Testis (tissue), 3 donors: ENCODE data around the gene JAKMIP1. TPM values are rescaled to one million over a fixed set of nuclear protein-coding genes. Genes with fewer than 3 reads are reported as not detected.

Experiments used
- DNase-seq: peaks from one replicate; pipeline ENCODE4 v3.0.0-alpha.2; 2019
- H3K27ac ChIP-seq, 2 donors: fragments of 200-600 bp; sonication (generic); one replicate each; pipeline ENCODE4 v1.5.1; 2019
- H3K27me3 ChIP-seq: fragments of 200-600 bp; sonication (generic); one replicate; pipeline ENCODE4 v1.5.1; 2019
- H3K36me3 ChIP-seq: fragments of 200-600 bp; sonication (generic); one replicate; pipeline ENCODE4 v1.5.1; 2017; ENCODE audit warnings: low read depth; ENCODE audit errors: missing control alignments
- H3K4me1 ChIP-seq: fragments of 200-600 bp; sonication (generic); one replicate; pipeline ENCODE4 v1.5.1; 2019
- H3K4me3 ChIP-seq, 2 donors: fragments of 200-600 bp; sonication (generic); one replicate each; pipeline ENCODE4 v1.5.1; 2017 to 2019
- H3K9me3 ChIP-seq: fragments of 200-600 bp; sonication (generic); one replicate; pipeline ENCODE4 v1.5.1; 2017
- POLR2A ChIP-seq: fragments of 450-650 bp; IDR thresholded peaks from one replicate; pipeline ENCODE4 v1.6.1; 2017; ENCODE audit warnings: antibody characterized with exemption, mild to moderate bottlenecking, moderate library complexity
- WGBS, 2 donors: methylation state at CpG; one replicate each; pipeline ENCODE4 v1.1.5; 2018; 5-methylcytosine and 5-hydroxymethylcytosine counted together
- intact Hi-C: fragments of 100-400 bp; cut with DNase I; formaldehyde crosslinking; loops from one replicate; pipeline ENCODE4 v1.15.1; 2023; ENCODE audit warnings: low total_unique reads
- polyA plus RNA-seq: library from polyadenylated mRNA; stranded (reverse); fragments of 350-450 nt; fragmentation: Illumina TruSeq; extraction: RNeasy Lipid Tissue Mini Kit (QIAGEN cat#74804); gene quantifications from one replicate; pipeline ENCODE4 v1.2.3, GENCODE V29; 2014; ENCODE audit warnings: low read depth, low replicate concordance; ENCODE audit not compliant: insufficient read depth
- total RNA-seq, 2 donors: library from RNA; depleted of rRNA; stranded (reverse); fragments of >200 nt; gene quantifications; one replicate each; pipeline ENCODE4 v1.2.3, GENCODE V29; 2016
- TF ChIP-seq, protein P1 (sequence below), 3 experiments: fragments of 450-650 bp in 2 of 3; fragments of 200-600 bp in 1 of 3; sonication (generic) in 1 of 3; IDR thresholded peaks; one replicate each; pipeline ENCODE4 v1.5.1; 2016 to 2019; ENCODE audit warnings: antibody characterized with exemption in 3 of 3, mild to moderate bottlenecking in 2 of 3, moderate library complexity in 1 of 3

Gene JAKMIP1
- total and polyA plus RNA-seq, 3 donors from 2014 or later = 10.7 to 18.1 (median 15.2) TPM

DNA sequence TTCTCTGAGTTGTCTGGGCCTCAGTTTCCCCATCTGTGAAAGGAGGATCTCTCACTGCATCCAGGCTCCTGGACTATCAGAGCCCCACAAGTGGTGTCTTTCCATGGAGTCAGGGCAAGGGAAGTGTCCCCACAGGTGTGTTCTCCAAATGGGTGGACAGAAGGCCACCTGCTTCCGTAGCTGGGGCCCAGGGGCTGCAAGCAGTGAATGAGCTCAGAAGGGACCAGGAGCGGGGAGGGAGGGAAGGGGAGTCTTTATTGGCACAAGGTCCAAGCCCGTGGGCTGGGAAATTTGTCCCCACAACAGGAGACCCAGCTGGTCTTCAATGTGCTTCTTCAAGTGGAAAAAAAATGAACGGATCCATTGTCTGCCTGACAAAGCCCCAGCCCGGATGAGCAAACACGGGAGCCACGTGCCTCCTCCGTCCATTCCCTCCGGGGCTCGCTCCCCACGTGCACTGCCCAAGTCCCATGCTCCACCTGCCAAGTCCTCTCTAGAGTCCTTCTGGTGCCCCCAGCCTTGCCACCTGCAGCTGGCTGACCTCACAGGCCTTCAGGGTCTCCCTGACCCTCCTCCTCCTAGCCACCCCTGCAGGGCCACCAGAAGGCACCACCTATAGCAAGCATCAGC lies 72.0 kb downstream of the JAKMIP1 start:
- TF ChIP-seq, protein P1, sequence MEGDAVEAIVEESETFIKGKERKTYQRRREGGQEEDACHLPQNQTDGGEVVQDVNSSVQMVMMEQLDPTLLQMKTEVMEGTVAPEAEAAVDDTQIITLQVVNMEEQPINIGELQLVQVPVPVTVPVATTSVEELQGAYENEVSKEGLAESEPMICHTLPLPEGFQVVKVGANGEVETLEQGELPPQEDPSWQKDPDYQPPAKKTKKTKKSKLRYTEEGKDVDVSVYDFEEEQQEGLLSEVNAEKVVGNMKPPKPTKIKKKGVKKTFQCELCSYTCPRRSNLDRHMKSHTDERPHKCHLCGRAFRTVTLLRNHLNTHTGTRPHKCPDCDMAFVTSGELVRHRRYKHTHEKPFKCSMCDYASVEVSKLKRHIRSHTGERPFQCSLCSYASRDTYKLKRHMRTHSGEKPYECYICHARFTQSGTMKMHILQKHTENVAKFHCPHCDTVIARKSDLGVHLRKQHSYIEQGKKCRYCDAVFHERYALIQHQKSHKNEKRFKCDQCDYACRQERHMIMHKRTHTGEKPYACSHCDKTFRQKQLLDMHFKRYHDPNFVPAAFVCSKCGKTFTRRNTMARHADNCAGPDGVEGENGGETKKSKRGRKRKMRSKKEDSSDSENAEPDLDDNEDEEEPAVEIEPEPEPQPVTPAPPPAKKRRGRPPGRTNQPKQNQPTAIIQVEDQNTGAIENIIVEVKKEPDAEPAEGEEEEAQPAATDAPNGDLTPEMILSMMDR (IDR thresholded peaks at IDR 0.05) = no peak
- TF ChIP-seq POLR2A = no peak
- H3K4me3 ChIP-seq = no peak overlapping the region
- WGBS, 2 donors = 60 to 84% methylated on average over 9 to 11 of the region's 11 CpGs
- no peak overlapping the region for H3K27ac ChIP-seq
- intact Hi-C loops = no loop called here
- no peaks in the 10 kb centered on the region for H3K9me3 ChIP-seq
- H3K36me3 ChIP-seq = no peaks in the 10 kb centered on the region
- no peaks in the 10 kb centered on the region for H3K4me1 ChIP-seq
- H3K27me3 ChIP-seq = no peaks in the 10 kb centered on the region
- DNase-seq = no peak

DNA sequence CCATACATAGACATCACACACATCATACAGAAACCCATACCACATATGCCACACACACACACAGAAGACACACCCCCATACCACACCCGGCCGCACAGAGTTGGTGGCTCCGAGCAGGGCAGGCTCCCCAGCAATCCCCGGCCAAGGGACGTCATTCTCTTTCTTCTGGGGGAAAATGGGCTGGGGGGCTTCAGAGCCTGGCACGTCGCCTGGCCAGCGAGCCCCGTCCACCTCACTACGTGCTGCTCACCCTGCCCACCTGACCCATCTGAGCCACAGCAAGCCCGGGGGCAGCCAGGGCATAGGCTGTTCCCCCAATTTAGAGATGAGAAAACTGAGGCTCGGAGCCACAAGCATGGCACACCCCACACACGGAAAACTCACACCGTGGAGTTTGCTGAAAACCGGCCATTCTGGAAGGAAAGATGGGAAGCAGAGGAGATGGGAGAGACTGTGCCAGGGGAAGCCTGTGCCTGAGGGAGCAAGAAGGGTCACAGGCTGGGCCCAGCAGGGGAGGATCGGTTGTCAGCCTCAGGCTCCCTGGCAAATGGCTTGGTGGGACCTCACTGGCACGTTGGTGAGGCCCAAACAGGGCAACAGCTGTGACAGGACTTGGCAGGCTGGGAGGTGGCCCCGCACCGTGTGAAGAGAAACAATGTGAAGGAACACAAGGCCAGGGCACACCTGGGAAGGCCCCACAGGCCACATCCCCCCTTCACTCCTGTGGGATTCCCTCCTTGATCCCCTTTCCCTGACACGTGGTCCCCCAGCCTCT lies 73.2 kb downstream of the JAKMIP1 start:
- Histone ChIP-seq H3K4me1 (no peaks in the 10 kb centered on the region), H3K27ac (no peak overlapping the region), H3K4me3 (no peak overlapping the region), H3K27me3 (no peaks in the 10 kb centered on the region), H3K36me3 (no peaks in the 10 kb centered on the region), H3K9me3 (no peaks in the 10 kb centered on the region)
- WGBS, 2 donors = 79 to 81% methylated on average over 15 to 20 of the region's 20 CpGs
- DNase-seq = no peak
- intact Hi-C loops = no loop called here
- TF ChIP-seq, protein P1 (IDR thresholded peaks at IDR 0.05) = no peak
- TF ChIP-seq POLR2A = no peak

DNA sequence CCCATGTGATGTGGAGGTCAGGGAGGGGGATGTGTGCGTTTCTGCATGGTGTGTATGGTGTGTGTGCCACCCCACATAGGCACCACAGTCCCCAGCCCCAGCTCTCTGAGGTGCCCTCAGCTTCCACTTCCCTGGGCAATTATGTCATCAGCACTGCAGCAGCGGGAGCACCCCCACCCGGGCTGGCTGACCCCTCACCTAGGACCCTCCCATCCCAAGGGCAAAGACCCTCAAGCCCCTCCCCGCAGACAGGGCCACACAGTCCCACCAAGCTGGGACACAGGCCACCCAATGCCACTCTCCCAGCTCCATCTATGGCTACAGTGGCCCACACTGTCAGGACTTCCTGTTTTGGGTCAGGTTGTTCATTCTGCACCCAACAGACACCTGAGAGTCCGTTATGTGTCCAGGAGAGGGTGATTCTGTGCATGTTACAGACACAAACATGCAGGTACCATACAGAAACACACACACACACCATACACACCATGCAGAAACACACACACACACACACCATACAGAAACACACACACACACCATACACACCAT lies 75.2 kb downstream of the JAKMIP1 start:
- no peaks in the 10 kb centered on the region for H3K27me3 ChIP-seq
- TF ChIP-seq POLR2A = no peak
- TF ChIP-seq, protein P1 (IDR thresholded peaks at IDR 0.05) = no peak
- no peaks in the 10 kb centered on the region for H3K36me3 ChIP-seq
- DNase-seq = no peak
- no peak overlapping the region for H3K27ac ChIP-seq
- H3K4me1 ChIP-seq = no peaks in the 10 kb centered on the region
- intact Hi-C loops = no loop called here
- H3K4me3 ChIP-seq = no peak overlapping the region
- 75 to 88% methylated on average over 1 to 5 of the region's 5 CpGs for WGBS, 2 donors
- no peaks in the 10 kb centered on the region for H3K9me3 ChIP-seq

DNA sequence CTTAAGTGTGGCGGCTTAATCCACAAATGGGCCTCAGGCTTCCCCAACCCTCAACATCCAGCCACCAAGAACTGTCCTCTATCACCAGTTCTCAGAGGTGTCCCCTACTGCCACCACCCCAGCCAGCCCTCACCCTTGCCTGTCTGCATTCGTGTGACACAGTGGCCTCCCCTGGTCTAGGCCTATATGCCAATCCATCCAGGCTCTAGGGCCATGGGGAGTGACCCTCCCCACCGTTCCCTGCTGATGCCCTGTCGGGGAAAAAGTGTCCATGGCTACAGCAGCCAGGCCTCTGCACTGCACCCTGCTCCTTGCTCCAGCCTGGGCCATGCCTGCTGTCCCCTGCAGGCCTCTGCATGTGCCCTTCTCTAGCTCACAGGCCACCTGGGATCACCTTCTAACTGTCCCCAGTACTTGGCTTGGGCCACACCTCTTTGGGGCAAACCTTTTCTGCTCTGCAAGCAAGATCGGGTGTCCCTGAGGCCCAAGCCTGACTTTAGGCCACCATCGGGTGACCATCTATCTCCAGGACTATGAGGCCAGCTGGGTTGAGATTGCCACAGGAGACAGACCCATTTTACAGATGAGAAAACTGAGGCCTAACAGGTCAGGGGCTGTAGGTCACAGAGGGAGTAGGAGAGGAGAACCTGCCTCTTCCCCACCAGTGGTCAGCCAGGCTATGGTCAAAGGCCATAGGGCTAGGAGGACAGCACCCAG lies 75.8 kb downstream of the JAKMIP1 start:
- Histone ChIP-seq H3K4me1 (no peaks in the 10 kb centered on the region), H3K36me3 (no peaks in the 10 kb centered on the region), H3K4me3 (no peak overlapping the region), H3K27me3 (no peaks in the 10 kb centered on the region), H3K9me3 (no peaks in the 10 kb centered on the region), H3K27ac (no peak overlapping the region)
- TF ChIP-seq, protein P1 (IDR thresholded peaks at IDR 0.05) = no peak
- TF ChIP-seq POLR2A = no peak
- 93 to 98% methylated on average over 5 to 6 of the region's 6 CpGs for WGBS, 2 donors
- DNase-seq = no peak
- intact Hi-C loops = no loop called here
